22Rv1 (cell line): ENCODE results near the gene TNFRSF1A.

Experiments used
- CTCF ChIP-seq: fragments of 450-650 bp; IDR thresholded peaks from 2 replicates; pipeline ENCODE4 v1.5.1; 2017; ENCODE audit warnings: mild to moderate bottlenecking
- ZFX ChIP-seq: fragments of 450-650 bp; IDR thresholded peaks from 2 replicates; pipeline ENCODE4 v1.6.1; 2017; ENCODE audit warnings: antibody characterized with exemption, borderline replicate concordance

DNA sequence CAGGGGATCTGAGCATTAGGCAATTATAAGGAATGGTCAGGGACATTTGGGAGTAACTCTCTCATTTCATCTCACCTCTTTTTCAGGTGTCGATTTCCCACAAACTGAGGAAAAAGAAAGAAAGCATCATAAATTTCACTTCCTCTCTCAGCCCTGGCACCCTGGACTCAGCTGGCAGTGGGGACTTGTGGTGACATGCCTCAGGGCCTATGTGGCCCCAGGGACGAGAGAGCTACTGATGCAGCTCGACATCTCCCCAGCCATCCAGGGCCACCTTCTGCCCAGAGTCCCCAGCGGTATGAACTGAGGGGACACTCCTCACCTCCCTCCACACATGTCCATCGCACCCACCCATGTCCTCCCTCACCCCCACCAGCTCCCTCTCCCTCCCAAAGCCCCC is 11.7 kb downstream of the TNFRSF1A start:
- TF ChIP-seq CTCF (no peak), ZFX (no peak)
